Right lobe of liver (tissue), 6 donors: ENCODE data around the gene BNIP2. TPM values are rescaled to one million over a fixed set of nuclear protein-coding genes. Genes with fewer than 3 reads are reported as not detected.

Experiments
- ATAC-seq, 4 donors: fragments of 200-7000 bp; cut with Tn5 transposase; one replicate each; pipeline ENCODE4 v1.9.1; 2020; ENCODE audit warnings: mild to moderate bottlenecking in 4 of 4, moderate library complexity in 4 of 4
- DNase-seq, 3 donors: peaks; one replicate each; pipeline ENCODE4 v3.0.0-alpha.2; 2020
- H3K27ac ChIP-seq, 3 donors: fragments of 200-600 bp; one replicate each; pipeline ENCODE4 v1.8.0; 2022
- H3K27me3 ChIP-seq, 2 donors: fragments of 200-600 bp; one replicate each; pipeline ENCODE4 v1.8.0; 2022
- H3K36me3 ChIP-seq, 4 donors: fragments of 200-600 bp; sonication (generic) in 1 of 4; one replicate each; pipeline versions ENCODE4 v1.5.1 to v1.8.0; 2017 to 2022; ENCODE audit warnings: control low read depth in 1 of 4
- H3K4me1 ChIP-seq, 4 donors: fragments of 200-600 bp; sonication (generic) in 1 of 4; one replicate each; pipeline versions ENCODE4 v1.5.1 to v1.8.0; 2017 to 2022; ENCODE audit warnings: control low read depth in 1 of 4
- H3K4me3 ChIP-seq, 3 donors: fragments of 200-600 bp; one replicate each; pipeline ENCODE4 v1.8.0; 2022
- H3K9me3 ChIP-seq, 4 donors: fragments of 200-600 bp; sonication (generic) in 1 of 4; one replicate each; pipeline versions ENCODE4 v1.5.1 to v1.8.0; 2017 to 2022; ENCODE audit warnings: control low read depth in 1 of 4
- CTCF ChIP-seq, 4 donors: fragments of 200-600 bp in 3 of 4; fragments of 450-650 bp in 1 of 4; IDR thresholded peaks; one replicate each; pipeline versions ENCODE4 v1.5.1 to v1.8.0; 2016 to 2022; ENCODE audit warnings: antibody characterized with exemption in 4 of 4, mild to moderate bottlenecking in 2 of 4
- POLR2A ChIP-seq: fragments of 450-650 bp; IDR thresholded peaks from one replicate; pipeline ENCODE4 v1.6.1; 2017; ENCODE audit warnings: antibody characterized with exemption, mild to moderate bottlenecking
- WGBS: methylation state at CpG from one replicate; pipeline ENCODE4 v1.1.6; 2018; ENCODE audit warnings: low coverage, low lambda C conversion rate; ENCODE audit not compliant: insufficient coverage; ENCODE audit errors: missing lambda C conversion rate; 5-methylcytosine and 5-hydroxymethylcytosine counted together
- intact Hi-C, 2 donors: fragments of 100-400 bp; cut with DNase I; formaldehyde crosslinking; loops; one replicate each; pipeline versions ENCODE4 v1.11.2 to v1.14.1; 2022
- total RNA-seq, 6 experiments: library from RNA; depleted of rRNA in 2 of 6; stranded (reverse); fragments of >200 nt in 2 of 6; fragmentation: NEBNext Ultra II Directional in 3 of 6; extraction: Animal tissue kit (Norgen Biotek cat#: 25700) in 3 of 6; gene quantifications; one replicate each; pipeline versions ENCODE4 v1.1.0 to v1.2.4, GENCODE V29; 2016 to 2023
- donor health status: DM: no; HTN: yes; CAD: no.
- donor health status: DM: no; HTN: no; CAD: no.
- donor health status: DM: no; HTN: no; CAD: no.
- donor health status: DM: no; HTN: yes; CAD: no.
- donor health status: DM: no; HTN: yes; CAD: no.

BNIP2 gene
- total RNA-seq, 6 experiments from 2014 or later = 23.7 to 54.0 (median 41.0) TPM

- Histone ChIP-seq H3K36me3 (no peaks in the 10 kb centered on the region), H3K27ac (no peak overlapping the region), H3K9me3 (no peaks in the 10 kb centered on the region), H3K27me3 (no peaks in the 10 kb centered on the region), H3K4me3 (no peak overlapping the region), H3K4me1 (peaks cover 0 to 16% (median 5%) of the 10 kb centered on the region in 4 donors)
- no peak for DNase-seq
- ATAC-seq = no peak
- intact Hi-C loops = no loop called here
- WGBS = 82% methylated on average over 1 of the region's 1 CpG
- TF ChIP-seq CTCF (IDR thresholded peaks at IDR 0.05) (no peak), POLR2A (no peak)
Observed at GRCh38 chr15:59694779-59695178, 5.7 kb upstream of the BNIP2 start.

DNA sequence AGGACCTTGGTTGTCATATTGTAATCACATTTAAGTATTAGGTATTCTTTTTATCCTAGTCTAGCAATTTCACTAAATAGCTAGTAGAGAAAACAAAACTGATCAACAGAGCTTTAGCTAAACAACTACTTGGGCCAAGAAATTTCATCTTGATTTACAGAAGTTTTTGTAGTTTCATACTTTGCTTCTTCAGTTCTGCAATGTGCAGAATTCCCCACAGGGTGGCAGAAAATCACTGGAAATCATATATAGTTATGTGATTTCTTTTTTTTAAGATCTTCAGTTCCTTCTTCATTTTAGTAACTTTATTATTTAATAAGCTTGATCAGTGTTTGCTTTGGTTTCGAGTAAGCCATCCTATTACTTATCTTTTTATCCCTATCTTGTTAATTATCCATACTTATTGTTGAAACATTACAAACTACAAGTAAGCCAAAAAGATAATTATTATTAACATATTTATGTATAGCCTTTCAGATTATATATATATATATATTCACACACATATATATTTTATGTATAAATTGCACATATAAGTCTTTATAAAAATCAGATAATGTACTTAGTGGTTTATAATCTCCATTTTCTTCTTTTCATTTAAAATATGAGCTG is 2.2 kb upstream of the BNIP2 start:
- ATAC-seq (no peak), DNase-seq (no peak)
- Histone ChIP-seq H3K36me3 (no peaks in the 10 kb centered on the region), H3K4me3 (no peak overlapping the region), H3K27ac (peak overlapping the region in 2 of 3 donors; percentile 99 to 100), H3K4me1 (peaks cover 0 to 27% (median 11%) of the 10 kb centered on the region in 4 donors), H3K27me3 (no peaks in the 10 kb centered on the region), H3K9me3 (no peaks in the 10 kb centered on the region)
- no peak for TF ChIP-seq POLR2A
- TF ChIP-seq CTCF (IDR thresholded peaks at IDR 0.05) = peak; percentile 66 to 76 (median 71)
- 5% methylated on average over 1 of the region's 1 CpG for WGBS
- intact Hi-C loops = no loop called here

GRCh38 chr15:59689626-59690236 is 611 bp upstream of the BNIP2 start:
- ATAC-seq (peak; percentile 57 to 73 (median 66)), DNase-seq (peak; percentile 89 to 94 (median 93))
- no peaks in the 10 kb centered on the region for H3K9me3 ChIP-seq
- under 1% methylated on average over 25 of the region's 25 CpGs for WGBS
- no peaks in the 10 kb centered on the region for H3K36me3 ChIP-seq
- H3K4me3 ChIP-seq = peak overlapping the region; percentile 89 to 96 (median 95)
- TF ChIP-seq CTCF (IDR thresholded peaks at IDR 0.05) (no peak), POLR2A (no peak)
- no peaks in the 10 kb centered on the region for H3K27me3 ChIP-seq
- peak overlapping the region; percentile 99 to 100 (median 100) for H3K27ac ChIP-seq
- intact Hi-C loops = no loop called here
- H3K4me1 ChIP-seq = peaks cover 0 to 42% (median 16%) of the 10 kb centered on the region in 4 donors

- intact Hi-C loops = no loop called here
- H3K4me1 ChIP-seq = peaks cover 0 to 55% (median 16%) of the 10 kb centered on the region in 4 donors
Observed at GRCh38 chr15:59688423-59688781, 718 bp downstream of the BNIP2 start.

More at GRCh38 chr15:59688423-59688781, 718 bp downstream of the BNIP2 start:
- ATAC-seq (peak; percentile 0 to 8 (median 4)), DNase-seq (peak in 1 of 3 donors; percentile 56)
- H3K36me3 ChIP-seq = no peaks in the 10 kb centered on the region
- H3K27me3 ChIP-seq = no peaks in the 10 kb centered on the region
- H3K27ac ChIP-seq = peak overlapping the region; percentile 99 to 100 (median 100)
- peak overlapping the region; percentile 89 to 96 (median 95) for H3K4me3 ChIP-seq
- WGBS = 0% methylated on average over 11 of the region's 15 CpGs
- H3K9me3 ChIP-seq = no peaks in the 10 kb centered on the region
- TF ChIP-seq CTCF (IDR thresholded peaks at IDR 0.05) (no peak), POLR2A (peak; percentile 65)
